Measurements from ENCODE around the gene MSH3. TPM values are rescaled to one million over a fixed set of nuclear protein-coding genes. Genes with fewer than 3 reads are reported as not detected.

Gene MSH3
- total and polyA plus RNA-seq, 12 donors = 2.8 to 24.6 (median 11.7) TPM

- no peak for DNase-seq
- intact Hi-C loops (cut with DNase I) = no loop called here
- Histone ChIP-seq H3K4me1 (replicated peaks in 1 of 2) (no peaks in the 10 kb centered on the region), H3K4me3 (no peak overlapping the region), H3K27ac (no peak overlapping the region), H3K27me3 (no peaks in the 10 kb centered on the region), H3K36me3 (replicated peaks in 1 of 2) (peaks cover 0 to 4% of the 10 kb centered on the region in 2 donors), H3K9me3 (replicated peaks in 1 of 3) (no peaks in the 10 kb centered on the region)
- no peak for TF ChIP-seq CTCF (IDR thresholded peaks at IDR 0.05)
- TF ChIP-seq POLR2A (IDR thresholded peaks at IDR 0.05) = no peak
- 90 to 100% (median 100%) methylated on average over 1 of the region's 1 CpG for WGBS, 4 donors
These were observed 45.7 kb upstream of the MSH3 start for GRCh38 chr5:80608731-80609130.

- no peak for DNase-seq
- Histone ChIP-seq H3K4me1 (replicated peaks in 1 of 2) (no peaks in the 10 kb centered on the region), H3K9me3 (replicated peaks in 1 of 3) (no peaks in the 10 kb centered on the region), H3K36me3 (replicated peaks in 1 of 2) (peaks cover 0 to 4% of the 10 kb centered on the region in 2 donors), H3K4me3 (no peak overlapping the region), H3K27ac (no peak overlapping the region), H3K27me3 (no peaks in the 10 kb centered on the region)
- intact Hi-C loops (cut with DNase I) = no loop called here
- TF ChIP-seq POLR2A (IDR thresholded peaks at IDR 0.05) (no peak), CTCF (IDR thresholded peaks at IDR 0.05) (no peak)
- 84 to 95% (median 89%) methylated on average over 1 of the region's 1 CpG for WGBS, 4 donors
These were observed 44.8 kb upstream of the MSH3 start for GRCh38 chr5:80609692-80610091.

DNA sequence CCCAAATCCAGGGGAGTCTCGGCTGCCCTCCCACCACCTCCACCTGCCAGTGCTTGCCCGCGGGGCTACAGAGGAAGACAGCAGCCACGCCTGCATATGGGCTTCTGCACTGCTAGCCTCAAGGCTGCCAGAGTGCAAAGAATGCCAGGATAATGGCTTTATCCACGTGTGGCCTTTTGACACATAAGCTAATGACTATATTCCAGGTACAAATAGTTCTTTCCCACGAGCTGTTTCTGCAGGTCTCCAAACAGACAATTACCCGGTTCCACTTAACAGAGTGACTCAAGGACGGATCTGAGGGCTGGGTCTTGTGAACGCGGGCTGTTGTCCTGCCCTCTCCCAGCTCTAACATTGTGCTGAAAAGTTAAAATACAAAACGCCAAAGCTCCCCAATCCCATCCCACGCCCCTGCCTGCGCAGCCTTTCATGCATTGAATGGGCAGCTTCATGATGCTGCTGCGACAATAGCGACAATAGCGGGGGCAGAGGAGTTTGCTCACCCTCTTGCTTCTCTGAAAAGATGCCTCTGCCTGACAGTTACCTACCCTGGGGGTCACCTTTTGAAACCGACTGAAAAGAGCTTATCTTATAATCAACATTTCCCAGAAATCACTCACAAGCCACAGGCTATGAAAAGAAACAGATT, 39.1 kb upstream of the MSH3 start:
- H3K4me3 ChIP-seq = no peak overlapping the region
- no peaks in the 10 kb centered on the region for H3K36me3 ChIP-seq (replicated peaks in 1 of 2)
- TF ChIP-seq CTCF (IDR thresholded peaks at IDR 0.05) = no peak
- TF ChIP-seq POLR2A (IDR thresholded peaks at IDR 0.05) = no peak
- 80 to 85% (median 82%) methylated on average over 14 to 17 of the region's 17 CpGs for WGBS, 4 donors
- H3K4me1 ChIP-seq (replicated peaks in 1 of 2) = no peaks in the 10 kb centered on the region
- intact Hi-C loops (cut with DNase I) = no loop called here
- H3K9me3 ChIP-seq (replicated peaks in 1 of 3) = no peaks in the 10 kb centered on the region
- no peaks in the 10 kb centered on the region for H3K27me3 ChIP-seq
- no peak overlapping the region for H3K27ac ChIP-seq
- no peak for DNase-seq

GRCh38 chr5:80618438-80618837, 36.0 kb upstream of the MSH3 start:
- no peaks in the 10 kb centered on the region for H3K9me3 ChIP-seq (replicated peaks in 1 of 3)
- no peak overlapping the region for H3K4me3 ChIP-seq
- intact Hi-C loops (cut with DNase I) = no loop called here
- DNase-seq = no peak
- H3K36me3 ChIP-seq (replicated peaks in 1 of 2) = no peaks in the 10 kb centered on the region
- no peaks in the 10 kb centered on the region for H3K27me3 ChIP-seq
- TF ChIP-seq CTCF (IDR thresholded peaks at IDR 0.05) = no peak
- no peak for TF ChIP-seq POLR2A (IDR thresholded peaks at IDR 0.05)
- WGBS, 4 donors = 93 to 97% (median 95%) methylated on average over 4 of the region's 4 CpGs
- H3K27ac ChIP-seq = no peak overlapping the region
- H3K4me1 ChIP-seq (replicated peaks in 1 of 2) = no peaks in the 10 kb centered on the region
